A549 (cell line): Measurements from ENCODE around the gene DNAAF5. TPM values are rescaled to one million over a fixed set of nuclear protein-coding genes. Genes with fewer than 3 reads are reported as not detected.

Source experiments
- ATAC-seq, 2 experiments: fragments of 200-7000 bp in 1 of 2; fragments of >200 bp in 1 of 2; cut with Nextera tagmentation in 1 of 2; cut with Tn5 transposase in 1 of 2; 3 replicates each; pipeline versions ENCODE4 v1.8.0 to v1.9.1; 2018 to 2020; ENCODE audit warnings: mild to moderate bottlenecking in 1 of 2, moderate library complexity in 1 of 2
- CTCF ChIA-PET: fragments of 300-600 bp; sonication (Branson Sonifier 250); formaldehyde crosslinking; extraction: SDS; loops from one replicate; lab custom pipeline; 2021; ENCODE audit warnings: antibody characterized with exemption, inconsistent platforms; lab: Yijun Ruan, JAX
- POLR2A ChIA-PET: fragments of 350-600 bp; formaldehyde crosslinking; extraction: SDS; loops from one replicate; lab custom pipeline; 2021; ENCODE audit warnings: antibody characterized with exemption, inconsistent platforms; lab: Yijun Ruan, JAX
- DNase-seq, 2 experiments: peaks; one replicate each; pipeline versions ENCODE4 v3.0.0 to v3.0.0-alpha.2; 2011 to 2016; ENCODE audit warnings: low read depth in 1 of 2, low spot score in 1 of 2
- FAIRE-seq: peaks from 2 replicates; lab custom pipeline; 2011; peaks lifted over from hg19 to GRCh38; lab: Jason Lieb, UNC
- H3K27ac ChIP-seq, 2 experiments: fragments of >200 bp; sonication (Bioruptor Twin); formaldehyde crosslinking; 3 replicates each; pipeline ENCODE4 v1.5.1; 2016 to 2017
- H3K4me1 ChIP-seq: fragments of >200 bp; sonication (Bioruptor Twin); formaldehyde crosslinking; 3 replicates; pipeline ENCODE4 v1.6.1; 2016
- H3K4me2 ChIP-seq: fragments of >200 bp; sonication (Bioruptor Twin); formaldehyde crosslinking; 3 replicates; pipeline ENCODE4 v1.6.1; 2016
- H3K4me3 ChIP-seq: fragments of >200 bp; sonication (Bioruptor Twin); formaldehyde crosslinking; 3 replicates; pipeline ENCODE4 v1.5.1; 2016
- H3K9me3 ChIP-seq: fragments of >200 bp; sonication (Bioruptor Twin); formaldehyde crosslinking; 3 replicates; pipeline ENCODE4 v1.6.1; 2016
- ATOH8 ChIP-seq: fragments of 250-450 bp; sonication (Bioruptor Pico); IDR thresholded peaks from 2 replicates; pipeline ENCODE4 v1.5.0; 2020; ENCODE audit warnings: low read depth, mild to moderate bottlenecking, moderate library complexity
- BCL3 ChIP-seq: fragments of >200 bp; sonication (Bioruptor Twin); formaldehyde crosslinking; IDR thresholded peaks from 3 replicates; pipeline ENCODE4 v1.6.1; 2016
- EHMT2 ChIP-seq: fragments of 200-600 bp; sonication (generic); IDR thresholded peaks from 2 replicates; pipeline ENCODE4 v1.6.1; 2016; ENCODE audit warnings: antibody characterized with exemption, low read depth, mild to moderate bottlenecking, moderate library complexity
- EP300 ChIP-seq, 2 experiments: fragments of >200 bp; sonication (Bioruptor Twin); formaldehyde crosslinking; IDR thresholded peaks; 2 replicates in 1 of 2; 3 replicates in 1 of 2; pipeline ENCODE4 v1.6.1; 2016 to 2017
- FOSB ChIP-seq: fragments of 250-450 bp; sonication (Bioruptor Pico); IDR thresholded peaks from 2 replicates; pipeline ENCODE4 v1.5.0; 2020; ENCODE audit warnings: mild to moderate bottlenecking, moderate library complexity
- HMGXB4 ChIP-seq: fragments of 250-450 bp; sonication (Bioruptor Pico); IDR thresholded peaks from 2 replicates; pipeline ENCODE4 v1.5.0; 2021; ENCODE audit warnings: mild to moderate bottlenecking, moderate library complexity, borderline replicate concordance
- HOXA7 ChIP-seq: fragments of 250-450 bp; sonication (Bioruptor Pico); IDR thresholded peaks from 2 replicates; pipeline ENCODE4 v1.5.0; 2020; ENCODE audit warnings: mild to moderate bottlenecking, moderate library complexity
- HOXB5 ChIP-seq: fragments of 250-450 bp; sonication (Bioruptor Pico); IDR thresholded peaks from 2 replicates; pipeline ENCODE4 v1.5.0; 2020; ENCODE audit warnings: mild to moderate bottlenecking, moderate library complexity
- JUN ChIP-seq, 2 experiments: fragments of >200 bp; sonication (Bioruptor Twin); formaldehyde crosslinking; IDR thresholded peaks; 2 replicates in 1 of 2; 3 replicates in 1 of 2; pipeline ENCODE4 v1.6.1; 2016 to 2017
- KDM5A ChIP-seq: fragments of 200-600 bp; sonication (generic); IDR thresholded peaks from 2 replicates; pipeline ENCODE4 v1.6.1; 2016; ENCODE audit warnings: antibody characterized with exemption, mild to moderate bottlenecking
- MAFK ChIP-seq: fragments of 450-650 bp; IDR thresholded peaks from 2 replicates; pipeline ENCODE4 v1.6.1; 2014; ENCODE audit not compliant: partially characterized antibody
- MAX ChIP-seq: IDR thresholded peaks from 2 replicates; pipeline ENCODE4 v1.6.1; 2012
- MAZ ChIP-seq: fragments of 150-350 bp; IDR thresholded peaks from 2 replicates; pipeline ENCODE4 v1.6.1; 2014; ENCODE audit warnings: antibody characterized with exemption, low read depth, low read length, borderline replicate concordance
- POLR2A ChIP-seq: IDR thresholded peaks from 2 replicates; pipeline ENCODE4 v1.6.1; 2012; ENCODE audit warnings: mild to moderate bottlenecking, low read length
- RAD21 ChIP-seq, 2 experiments: fragments of >200 bp in 1 of 2; sonication (Bioruptor Twin) in 1 of 2; formaldehyde crosslinking in 1 of 2; IDR thresholded peaks in 1 of 2; conservative IDR thresholded peaks in 1 of 2; 2 replicates in 1 of 2; 3 replicates in 1 of 2; pipeline ENCODE4 v1.6.1; 2012 to 2018; ENCODE audit warnings: inconsistent platforms in 1 of 2
- RCOR1 ChIP-seq: fragments of 150-350 bp; IDR thresholded peaks from 2 replicates; pipeline ENCODE4 v1.6.1; 2014; ENCODE audit warnings: antibody characterized with exemption, low read length, low read depth
- SMC3 ChIP-seq: fragments of >200 bp; sonication (Bioruptor Twin); formaldehyde crosslinking; IDR thresholded peaks from 3 replicates; pipeline ENCODE4 v1.6.1; 2018; ENCODE audit warnings: inconsistent platforms
- SREBF2 ChIP-seq: fragments of 450-650 bp; IDR thresholded peaks from 2 replicates; pipeline ENCODE4 v1.6.1; 2014; ENCODE audit warnings: mild to moderate bottlenecking, moderate library complexity
- USF2 ChIP-seq: fragments of 450-650 bp; IDR thresholded peaks from 2 replicates; pipeline ENCODE4 v1.6.1; 2014; ENCODE audit warnings: antibody characterized with exemption
- ZFP36 ChIP-seq: fragments of 450-650 bp; IDR thresholded peaks from 2 replicates; pipeline ENCODE4 v1.6.1; 2014; ENCODE audit warnings: borderline replicate concordance; ENCODE audit not compliant: partially characterized antibody
- ZSCAN20 ChIP-seq: fragments of 250-450 bp; sonication (Bioruptor Pico); IDR thresholded peaks from 2 replicates; pipeline ENCODE4 v1.8.0; 2022; ENCODE audit warnings: mild to moderate bottlenecking, moderate library complexity
- WGBS: methylation state at CpG from one replicate; pipeline ENCODE4 v1.1.6; 2017; ENCODE audit errors: missing lambda C conversion rate; 5-methylcytosine and 5-hydroxymethylcytosine counted together
- polyA plus RNA-seq, 4 experiments: library from polyadenylated mRNA; depleted of rRNA in 3 of 4; stranded (reverse); fragments of >200 nt; fragmentation: RNase III in 1 of 4; extraction: RNeasy Plus Mini Kit Qiagen cat#74134 plus additional on column Dnase treatment in 1 of 4; gene quantifications; 2 replicates in 3 of 4; 3 replicates in 1 of 4; pipeline ENCODE4 v1.2.3, GENCODE V29; 2011 to 2017

Gene DNAAF5
- polyA plus RNA-seq, 2 of the 4 experiments (the other 2 are of a cell fraction), result 27.8 to 34.7 TPM

GRCh38 chr7:732556-732955, 6.1 kb downstream of the DNAAF5 start:
- H3K4me3 ChIP-seq, result no peak overlapping the region
- WGBS, result 92% methylated on average over 3 of the region's 3 CpGs
- ChIA-PET CTCF (interaction anchor here (1.0 to 1.5 kb wide), 3 partner anchors 32 to 411 kb away, joined by 3 to 6 read pairs (median 3); no protein-coding TSS in a partner anchor), POLR2A (no interaction called here)
- FAIRE-seq (no peak), ATAC-seq (no peak), DNase-seq (no peak)
- TF ChIP-seq ATOH8 (CRISPR knock-in tag) (no peak), RAD21 (conservative IDR thresholded peaks at IDR 0.05 in 1 of 2, IDR thresholded peaks at IDR 0.05 in 1 of 2) (no peak), KDM5A (no peak), HOXA7 (CRISPR knock-in tag) (no peak), MAX (no peak), MAZ (no peak), HOXB5 (CRISPR knock-in tag) (no peak), USF2 (no peak), EHMT2 (no peak), ZFP36 (no peak), EP300 (IDR thresholded peaks at IDR 0.05) (no peak), HMGXB4 (CRISPR knock-in tag) (no peak), ZSCAN20 (no peak), POLR2A (no peak), RCOR1 (no peak), JUN (IDR thresholded peaks at IDR 0.05) (no peak), MAFK (no peak), FOSB (CRISPR knock-in tag) (no peak)
- peak overlapping the region; percentile 5; the same call in 1 of the 3 replicates for H3K4me2 ChIP-seq
- H3K27ac ChIP-seq, result no peak overlapping the region; a peak in 1 of 6 replicates
- peaks cover 19% of the 10 kb centered on the region for H3K9me3 ChIP-seq
- peaks cover 13% of the 10 kb centered on the region; the same call in 2 of the 3 replicates for H3K4me1 ChIP-seq

GRCh38 chr7:734214-734613, 7.7 kb downstream of the DNAAF5 start:
- ATAC-seq (no peak), DNase-seq (peak in 1 of 2 experiments; percentile 36), FAIRE-seq (no peak)
- WGBS, result 98% methylated on average over 4 of the region's 4 CpGs
- H3K4me3 ChIP-seq, result no peak overlapping the region
- ChIA-PET POLR2A (no interaction called here), CTCF (interaction anchor here (1.2 kb wide), 1 partner anchor 413 kb away, joined by 3 read pairs; no protein-coding TSS in a partner anchor)
- H3K4me2 ChIP-seq, result no peak overlapping the region
- H3K4me1 ChIP-seq, result peaks cover 5% of the 10 kb centered on the region; the same call in 2 of the 3 replicates
- no peak overlapping the region for H3K27ac ChIP-seq
- H3K9me3 ChIP-seq, result peaks cover 19% of the 10 kb centered on the region
- TF ChIP-seq SREBF2 (no peak), RCOR1 (no peak), BCL3 (no peak), SMC3 (no peak), HOXB5 (CRISPR knock-in tag) (0 out of 2 replicates have a peak, but pooled peaks have one; percentile 65), HMGXB4 (CRISPR knock-in tag) (no peak)
